HS-27A (cell line): ENCODE results near the gene COX5B.
"Not testable (repeated sequence)": the region's sequence is repeated elsewhere in the genome, so short reads cannot be mapped to it uniquely, and the experiment has no call there.

Experiments used
- DNase-seq: peaks from one replicate; pipeline ENCODE4 v3.0.0-alpha.2; 2012; ENCODE audit warnings: low read depth, missing footprints

COX5B gene

GRCh38 chr2:97645695-97646629 is at the start of gene COX5B:
Gene COX5B (plus strand): TSS chr2:97646062. CDS start chr2:97646087, 25 bp downstream.
- DNase-seq: peak; percentile 87

GRCh38 chr2:97596180-97596579 is 49.7 kb upstream of the COX5B start:
- not testable (repeated sequence) for DNase-seq

GRCh38 chr2:97601537-97601936 is 44.3 kb upstream of the COX5B start:
- DNase-seq: not testable (repeated sequence)

GRCh38 chr2:97605109-97605508 is 40.8 kb upstream of the COX5B start:
- DNase-seq: not testable (repeated sequence)

GRCh38 chr2:97605524-97606339 is 40.1 kb upstream of the COX5B start:
- not testable (repeated sequence) for DNase-seq

GRCh38 chr2:97608745-97609144 is 37.1 kb upstream of the COX5B start:
- DNase-seq: not testable (repeated sequence)

- DNase-seq: not testable (repeated sequence)
Measured at GRCh38 chr2:97611895-97612294, 34.0 kb upstream of the COX5B start.

- DNase-seq: not testable (repeated sequence)
Measured at GRCh38 chr2:97615746-97616145, 30.1 kb upstream of the COX5B start.

- DNase-seq: no peak
Measured at GRCh38 chr2:97617911-97618310, 28.0 kb upstream of the COX5B start.

GRCh38 chr2:97618939-97619827 is 26.7 kb upstream of the COX5B start:
- DNase-seq: not testable (repeated sequence)

- not testable (repeated sequence) for DNase-seq
Measured at GRCh38 chr2:97620492-97620891, 25.4 kb upstream of the COX5B start.

GRCh38 chr2:97622976-97623375 is 22.9 kb upstream of the COX5B start:
- not testable (repeated sequence) for DNase-seq

GRCh38 chr2:97625354-97626048 is 20.4 kb upstream of the COX5B start:
- not testable (repeated sequence) for DNase-seq

- DNase-seq: not testable (repeated sequence)
Measured at GRCh38 chr2:97626049-97626430, 19.8 kb upstream of the COX5B start.

- no peak for DNase-seq
Measured at GRCh38 chr2:97644023-97644717, 1.7 kb upstream of the COX5B start.

GRCh38 chr2:97645112-97645694 is 659 bp upstream of the COX5B start:
- DNase-seq: no peak

- no peak for DNase-seq
Measured at GRCh38 chr2:97646977-97647376, 1.1 kb downstream of the COX5B start.

GRCh38 chr2:97651114-97651513 is 5.3 kb downstream of the COX5B start:
- DNase-seq: no peak

GRCh38 chr2:97653473-97653872 is 7.6 kb downstream of the COX5B start:
- DNase-seq: no peak

GRCh38 chr2:97653874-97654273 is 8.0 kb downstream of the COX5B start:
- DNase-seq: no peak
